ENCODE data around the gene MCTP2. TPM values are rescaled to one million over a fixed set of nuclear protein-coding genes. Genes with fewer than 3 reads are reported as not detected.

MCTP2 gene
- total and polyA plus RNA-seq, 9 of the 15 experiments (the other 6 are each of a cell fraction or from before 2014, with no cell fraction given) = 0.07 TPM; not detected in 8

GRCh38 chr15:94403331-94403730 lies 172.0 kb downstream of the MCTP2 start:
- H3K4me1 ChIP-seq (replicated peaks in 1 of 2; ENCODE audit: control insufficient read depth in 2 of 2, insufficient read depth in 2 of 2, low read length in 2 of 2) = no peaks in the 10 kb centered on the region
- no TSS peak for BruUV-seq (replicated peaks)
- H4K20me1 ChIP-seq (replicated peaks; ENCODE audit: control insufficient read depth, insufficient read depth, low read length) = no peaks in the 10 kb centered on the region
- no peak overlapping the region for H3K9ac ChIP-seq (ENCODE audit: insufficient read depth in 1 of 2, low read depth in 2 of 2, low read length in 2 of 2)
- DNase-seq (ENCODE audit: extremely low read depth in 1 of 4, low spot score in 3 of 4) (no peak), FAIRE-seq (no peak), ATAC-seq (no peak)
- no peak overlapping the region for H2AFZ ChIP-seq (ENCODE audit: low read depth, low read length)
- H3K36me3 ChIP-seq (ENCODE audit: control insufficient read depth, insufficient read depth, low read length) = no peaks in the 10 kb centered on the region
- CTCF ChIA-PET (ENCODE audit: low intra/inter-chr PET ratio) = no interaction called here
- no peaks in the 10 kb centered on the region for H3K79me2 ChIP-seq (ENCODE audit: control insufficient read depth, insufficient read depth, low read length)
- H3K27ac ChIP-seq (ENCODE audit: extremely low read depth, low read depth, low read length) = no peak overlapping the region
- 0 out of 2 replicates have a peak, but pooled peaks cover 2% of the 10 kb centered on the region for H3K9me3 ChIP-seq (replicated peaks; ENCODE audit: control insufficient read depth, insufficient read depth, low read depth, low read length)
- H3K4me2 ChIP-seq (ENCODE audit: insufficient read depth, low read length) = no peak overlapping the region
- intact Hi-C loops (cut with micrococcal nuclease) (no loop called here), in situ Hi-C loops (cut with MboI) (no loop called here)
- 0% methylated on average over 3 of the region's 4 CpGs for WGBS (ENCODE audit: insufficient coverage, low coverage, missing lambda C conversion rate)
- no peak overlapping the region for H3K4me3 ChIP-seq
- TF ChIP-seq POLR3G (IDR thresholded peaks at IDR 0.05; ENCODE audit: extremely low read depth, insufficient read length, insufficient replicate concordance) = no peak
- no peak for TF ChIP-seq SMARCA5 (IDR thresholded peaks at IDR 0.05)
- no peak for TF ChIP-seq JUND (IDR thresholded peaks at IDR 0.05; ENCODE audit: borderline replicate concordance, low read depth, low read length)
- no peak for TF ChIP-seq JUND (tag; IDR thresholded peaks at IDR 0.05; ENCODE audit: borderline replicate concordance, low read depth, low read length)
- no peak for TF ChIP-seq ZNF175 (CRISPR knock-in tag; IDR thresholded peaks at IDR 0.05; ENCODE audit: low read depth)
- H3K9me1 ChIP-seq (ENCODE audit: control insufficient read depth, insufficient read depth, low read length) = no peaks in the 10 kb centered on the region
- no peaks in the 10 kb centered on the region for H3K27me3 ChIP-seq (ENCODE audit: control insufficient read depth in 2 of 2, insufficient read depth in 2 of 2, low read length in 2 of 2)
- POLR2A ChIA-PET = no interaction called here

GRCh38 chr15:94404733-94405283 lies 173.4 kb downstream of the MCTP2 start:
- CTCF ChIA-PET (ENCODE audit: low intra/inter-chr PET ratio) = no interaction called here
- WGBS (ENCODE audit: insufficient coverage, low coverage, missing lambda C conversion rate) = 0% methylated on average over 9 of the region's 9 CpGs
- intact Hi-C loops (cut with micrococcal nuclease) = no loop called here
- Histone ChIP-seq H3K9me3 (replicated peaks; ENCODE audit: control insufficient read depth, insufficient read depth, low read depth, low read length) (0 out of 2 replicates have a peak, but pooled peaks cover 2% of the 10 kb centered on the region), H3K36me3 (ENCODE audit: control insufficient read depth, insufficient read depth, low read length) (no peaks in the 10 kb centered on the region), H3K4me1 (replicated peaks in 1 of 2; ENCODE audit: control insufficient read depth in 2 of 2, insufficient read depth in 2 of 2, low read length in 2 of 2) (no peaks in the 10 kb centered on the region), H4K20me1 (replicated peaks; ENCODE audit: control insufficient read depth, insufficient read depth, low read length) (no peaks in the 10 kb centered on the region), H3K79me2 (ENCODE audit: control insufficient read depth, insufficient read depth, low read length) (no peaks in the 10 kb centered on the region), H3K27ac (ENCODE audit: extremely low read depth, low read depth, low read length) (no peak overlapping the region), H3K9ac (ENCODE audit: insufficient read depth in 1 of 2, low read depth in 2 of 2, low read length in 2 of 2) (no peak overlapping the region), H3K27me3 (ENCODE audit: control insufficient read depth in 2 of 2, insufficient read depth in 2 of 2, low read length in 2 of 2) (no peaks in the 10 kb centered on the region), H3K9me1 (ENCODE audit: control insufficient read depth, insufficient read depth, low read length) (no peaks in the 10 kb centered on the region), H2AFZ (ENCODE audit: low read depth, low read length) (no peak overlapping the region), H3K4me3 (no peak overlapping the region), H3K4me2 (ENCODE audit: insufficient read depth, low read length) (no peak overlapping the region)
- POLR2A ChIA-PET = interaction anchor here (0.6 kb wide), 1 partner anchor 822 kb away, joined by 3 read pairs; no protein-coding TSS in a partner anchor
- FAIRE-seq (no peak), DNase-seq (ENCODE audit: extremely low read depth in 1 of 4, low spot score in 3 of 4) (no peak), ATAC-seq (no peak)
- in situ Hi-C loops (cut with MboI) = no loop called here
- BruUV-seq (replicated peaks) = no TSS peak
- TF ChIP-seq PHTF2 (CRISPR knock-in tag; IDR thresholded peaks at IDR 0.05) = no peak
- TF ChIP-seq KDM4B (IDR thresholded peaks at IDR 0.05; ENCODE audit: borderline replicate concordance in 2 of 2, low read depth in 1 of 2) = no peak
- no peak for TF ChIP-seq GATA2 (CRISPR knock-in tag; IDR thresholded peaks at IDR 0.05)
- no peak for TF ChIP-seq IRF9 (tag; IDR thresholded peaks at IDR 0.05)
- no peak for TF ChIP-seq TFAP4 (CRISPR knock-in tag; IDR thresholded peaks at IDR 0.05; ENCODE audit: borderline replicate concordance)
- TF ChIP-seq FOXP1 (CRISPR knock-in tag; IDR thresholded peaks at IDR 0.05) = no peak
- no peak for TF ChIP-seq ZNF589 (CRISPR knock-in tag; IDR thresholded peaks at IDR 0.05; ENCODE audit: low read depth)
- TF ChIP-seq MECOM (CRISPR knock-in tag; IDR thresholded peaks at IDR 0.05) = no peak
- TF ChIP-seq PTBP1 (IDR thresholded peaks at IDR 0.05; ENCODE audit: low read depth, low read length) = no peak
- no peak for TF ChIP-seq ZNF695 (CRISPR knock-in tag; IDR thresholded peaks at IDR 0.05)

All from K562 (cell line).